IPS-NIHi11 (cell line): ENCODE results near the gene HIVEP2.

Source experiments
- DNase-seq: peaks from one replicate; pipeline ENCODE4 v3.0.0; 2012; ENCODE audit warnings: mixed read lengths, low spot score

HIVEP2 gene

DNA sequence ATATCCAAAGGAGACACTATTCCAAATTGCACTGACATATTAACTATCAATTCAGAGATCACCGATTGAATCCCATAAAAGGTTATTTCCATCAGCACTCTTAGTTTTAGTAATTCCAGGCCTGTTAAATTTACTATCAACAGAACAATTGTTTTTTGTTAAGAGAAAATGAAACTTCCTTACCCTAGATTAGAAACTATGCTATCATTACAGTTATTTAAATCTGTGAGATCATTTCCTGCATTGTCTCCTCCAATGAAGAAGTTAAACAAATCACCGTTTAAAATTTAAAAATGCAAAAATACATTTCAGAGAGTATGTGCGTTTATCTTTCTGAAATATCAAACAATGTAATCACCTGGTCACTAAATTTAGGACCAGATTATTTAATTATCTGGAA is 57.5 kb downstream of the HIVEP2 start:
- DNase-seq, result no peak

DNA sequence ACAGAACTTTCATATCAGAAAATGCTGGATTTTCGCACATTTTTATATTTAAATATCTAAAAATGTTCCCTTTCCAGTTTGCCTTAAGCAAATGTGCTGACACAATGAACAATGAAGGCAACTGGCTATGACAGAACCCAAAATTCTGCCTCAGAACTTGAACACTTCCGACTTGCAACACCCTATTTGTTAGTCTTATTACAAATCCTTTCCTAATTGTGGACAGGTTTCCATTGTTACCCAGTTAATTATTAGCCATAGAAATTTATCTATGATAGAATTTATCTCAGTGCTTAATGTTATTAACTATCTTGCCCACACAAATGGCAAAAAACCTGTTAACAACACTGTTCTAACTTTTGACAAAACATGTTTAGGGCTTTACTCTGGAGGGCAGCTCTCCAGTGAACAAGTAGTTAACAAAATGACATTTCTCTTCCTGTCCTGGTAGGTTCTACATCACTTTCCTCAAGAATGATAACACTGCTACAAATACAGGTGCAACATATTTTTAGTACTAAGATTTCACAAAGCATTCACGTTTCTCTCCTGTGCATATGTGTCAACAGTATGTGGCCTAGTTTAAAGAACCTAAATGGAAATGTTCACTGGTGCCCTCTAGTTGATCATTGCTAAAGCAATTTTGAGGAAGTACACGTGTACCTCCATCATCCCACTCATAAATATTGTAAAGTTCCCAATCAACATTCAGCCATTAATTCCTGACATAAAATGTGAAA is 58.4 kb downstream of the HIVEP2 start:
- DNase-seq, result no peak

- peak; percentile 55 for DNase-seq
These were observed 59.7 kb downstream of the HIVEP2 start for GRCh38 chr6:142885182-142885867.

- no peak for DNase-seq
These were observed 60.6 kb downstream of the HIVEP2 start for GRCh38 chr6:142884214-142885035.

- DNase-seq, result no peak
These were observed 62.0 kb downstream of the HIVEP2 start for GRCh38 chr6:142883011-142883410.

DNA sequence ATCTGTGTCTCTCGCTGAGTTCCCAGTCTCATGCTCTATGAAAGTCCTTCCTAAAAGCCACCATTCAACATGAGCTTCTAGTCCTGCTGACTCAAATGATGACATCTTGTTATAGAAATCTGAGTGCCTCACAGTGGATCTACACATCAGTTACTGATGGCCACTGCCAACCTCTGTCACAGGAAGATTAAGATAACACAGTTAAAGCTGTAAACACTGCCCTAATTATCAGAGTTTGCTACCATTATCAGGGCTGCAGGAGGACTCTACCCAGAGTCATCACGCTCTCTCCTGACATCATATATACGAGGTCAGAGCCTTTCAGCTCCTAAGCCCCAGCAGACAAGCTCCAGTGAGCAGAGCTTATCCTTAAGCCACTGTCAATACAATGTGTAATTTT is 63.2 kb downstream of the HIVEP2 start:
- DNase-seq, result no peak

GRCh38 chr6:142881290-142881689 is 63.7 kb downstream of the HIVEP2 start:
- no peak for DNase-seq

DNA sequence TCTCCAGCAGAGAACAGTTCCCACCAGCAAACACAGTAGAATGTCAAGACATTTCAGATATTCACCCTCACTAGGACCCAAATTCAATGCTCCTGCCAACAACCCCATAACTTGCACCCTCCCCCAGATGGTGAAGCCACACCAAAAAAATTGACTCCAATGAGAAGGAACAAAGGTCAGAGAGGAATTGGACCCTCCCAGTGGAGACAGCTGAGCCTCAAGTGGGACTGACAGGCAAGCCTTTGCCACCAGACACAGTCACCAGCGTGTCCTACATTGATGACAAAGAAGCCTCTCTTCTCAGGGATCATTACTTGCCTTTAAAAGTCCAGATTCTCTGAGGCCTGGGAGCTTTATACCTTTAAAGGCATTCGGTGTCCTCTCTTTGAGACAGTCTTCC is 64.8 kb downstream of the HIVEP2 start:
- no peak for DNase-seq

GRCh38 chr6:142879527-142879926 is 65.4 kb downstream of the HIVEP2 start:
- no peak for DNase-seq

- DNase-seq, result no peak
These were observed 65.9 kb downstream of the HIVEP2 start for GRCh38 chr6:142879076-142879475.

GRCh38 chr6:142878407-142878806 is 66.6 kb downstream of the HIVEP2 start:
- DNase-seq, result no peak

DNA sequence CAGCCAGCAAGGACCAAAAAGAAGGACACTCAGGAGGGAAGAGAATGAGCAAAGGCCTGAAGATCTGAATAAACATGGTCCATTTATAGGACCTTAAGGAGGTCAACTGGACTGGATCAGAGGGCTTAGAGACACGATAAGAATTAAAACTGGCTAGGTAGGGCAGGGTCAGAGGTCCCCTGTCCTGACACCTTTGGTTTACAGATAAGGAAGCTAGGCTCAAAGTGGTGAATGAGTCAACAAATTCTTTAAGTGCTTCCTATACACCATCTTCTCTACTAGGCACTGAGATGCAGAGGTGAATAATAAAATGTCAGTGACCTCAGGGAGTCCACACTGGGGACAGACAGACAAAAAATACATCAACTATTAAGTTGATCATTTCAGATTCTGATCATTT is 70.3 kb downstream of the HIVEP2 start:
- no peak for DNase-seq

DNA sequence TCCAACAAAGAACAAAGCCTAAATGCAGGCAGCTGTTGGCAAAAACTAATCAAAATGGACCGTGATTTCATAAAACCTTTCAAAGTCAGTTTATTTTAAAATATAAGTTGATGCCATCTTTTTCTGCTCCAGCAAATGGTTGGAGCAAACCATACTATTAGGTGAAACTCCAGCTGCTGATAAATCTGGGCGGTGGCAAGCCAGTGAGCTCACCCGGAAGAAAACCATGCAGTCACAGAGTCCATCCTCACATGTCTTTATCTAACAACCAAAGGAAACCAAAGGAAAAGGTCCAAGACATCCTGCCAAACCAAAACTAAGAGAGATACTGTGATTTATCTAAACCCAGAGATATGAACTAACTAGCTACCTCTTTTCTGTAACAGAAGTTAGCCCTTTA is 72.6 kb downstream of the HIVEP2 start:
- no peak for DNase-seq

GRCh38 chr6:142871910-142872331 is 73.1 kb downstream of the HIVEP2 start:
- no peak for DNase-seq

GRCh38 chr6:142870787-142871415 is 74.1 kb downstream of the HIVEP2 start:
- no peak for DNase-seq

- DNase-seq, result no peak
These were observed 76.1 kb downstream of the HIVEP2 start for GRCh38 chr6:142868917-142869316.

GRCh38 chr6:142867988-142868812 is 76.8 kb downstream of the HIVEP2 start:
- no peak for DNase-seq

DNA sequence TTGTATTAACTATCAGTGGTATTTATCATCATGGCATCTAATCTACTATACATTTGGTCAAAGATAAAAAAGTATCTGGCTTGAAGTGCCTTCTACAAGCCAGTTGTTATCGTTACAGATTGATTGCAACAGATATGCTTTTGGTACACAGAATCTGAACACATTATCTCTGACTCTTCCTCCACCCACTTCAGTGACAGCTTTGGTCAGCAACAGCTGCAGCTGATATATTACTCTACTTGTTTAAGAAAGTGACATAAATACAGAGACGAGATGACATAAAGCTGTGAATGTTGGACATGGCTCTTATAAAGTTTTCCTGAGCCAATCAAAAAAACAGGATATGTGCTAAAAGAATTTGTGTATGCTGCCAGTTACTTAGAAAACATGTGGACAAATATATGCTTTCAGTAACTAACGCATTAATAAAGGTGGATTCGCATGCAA is 77.6 kb downstream of the HIVEP2 start:
- DNase-seq, result no peak

GRCh38 chr6:142863981-142864380 is 81.0 kb downstream of the HIVEP2 start:
- DNase-seq, result peak; percentile 26

DNA sequence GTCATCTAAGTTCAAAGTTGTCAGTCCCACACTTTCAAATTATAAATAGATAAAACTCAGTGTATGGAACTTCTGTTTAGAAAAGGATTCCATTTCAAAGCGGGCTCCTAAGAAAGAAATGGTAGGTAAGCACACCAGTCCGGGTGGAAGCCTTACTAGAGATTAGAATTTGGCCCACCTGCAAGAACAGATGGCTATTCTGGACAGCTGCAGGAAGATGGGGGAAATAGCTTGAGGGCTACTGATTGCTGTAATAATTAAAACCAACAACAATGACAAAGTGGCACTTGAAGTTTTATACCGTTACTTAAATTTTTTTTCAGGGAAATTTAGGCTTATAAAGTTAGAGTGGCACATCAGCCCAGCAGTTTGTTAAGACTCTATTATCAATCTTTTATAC is 83.3 kb downstream of the HIVEP2 start:
- no peak for DNase-seq

DNA sequence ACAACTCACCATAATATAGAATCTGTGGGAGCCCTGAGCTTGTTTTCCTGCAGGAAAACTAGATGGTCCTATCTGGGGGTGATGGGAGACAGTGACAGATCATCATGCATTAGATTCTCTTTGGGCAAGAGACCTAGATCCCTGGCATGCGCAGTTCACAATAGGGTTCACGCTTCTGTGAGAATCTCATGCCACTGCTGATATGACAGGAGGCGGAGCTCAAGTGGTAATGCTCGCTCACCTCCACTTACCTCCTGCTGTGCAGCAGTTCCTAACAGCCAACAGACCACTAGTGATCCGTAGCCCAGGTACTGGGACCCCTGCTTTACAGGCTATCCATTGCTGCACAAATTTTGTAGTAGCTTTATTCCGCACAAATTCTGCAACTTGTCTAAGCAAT is 84.5 kb downstream of the HIVEP2 start:
- DNase-seq, result no peak
